Fibroblast of mammary gland (primary cell): ENCODE data around the gene PKN1.

Experiments
- DNase-seq: peaks from one replicate; pipeline ENCODE4 v3.0.0-alpha.2; 2010; ENCODE audit warnings: low read depth
- H3K4me3 ChIP-seq: 2 replicates; pipeline ENCODE4 v1.5.1; 2011; ENCODE audit warnings: low read depth, mild to moderate bottlenecking, low read length, moderate library complexity; ENCODE audit not compliant: control insufficient read depth
- CTCF ChIP-seq: conservative IDR thresholded peaks from 2 replicates; pipeline ENCODE4 v1.5.1; 2011; ENCODE audit warnings: low read depth, low read length, inconsistent platforms; ENCODE audit not compliant: control insufficient read depth, insufficient read depth

Gene PKN1

GRCh38 chr19:14433554-14434501 lies 722 bp downstream of the PKN1 start:
- H3K4me3 ChIP-seq: peak overlapping the region; percentile 67
- no peak for DNase-seq
- no peak for TF ChIP-seq CTCF

- H3K4me3 ChIP-seq: peak overlapping the region; percentile 67
- TF ChIP-seq CTCF: no peak
- peak; percentile 86 for DNase-seq
Measured at GRCh38 chr19:14434543-14435319, 1.6 kb downstream of the PKN1 start.

- peak overlapping the region; percentile 4 for H3K4me3 ChIP-seq
- no peak for TF ChIP-seq CTCF
- DNase-seq: no peak
Measured at GRCh38 chr19:14435320-14436050, 2.4 kb downstream of the PKN1 start.

DNA sequence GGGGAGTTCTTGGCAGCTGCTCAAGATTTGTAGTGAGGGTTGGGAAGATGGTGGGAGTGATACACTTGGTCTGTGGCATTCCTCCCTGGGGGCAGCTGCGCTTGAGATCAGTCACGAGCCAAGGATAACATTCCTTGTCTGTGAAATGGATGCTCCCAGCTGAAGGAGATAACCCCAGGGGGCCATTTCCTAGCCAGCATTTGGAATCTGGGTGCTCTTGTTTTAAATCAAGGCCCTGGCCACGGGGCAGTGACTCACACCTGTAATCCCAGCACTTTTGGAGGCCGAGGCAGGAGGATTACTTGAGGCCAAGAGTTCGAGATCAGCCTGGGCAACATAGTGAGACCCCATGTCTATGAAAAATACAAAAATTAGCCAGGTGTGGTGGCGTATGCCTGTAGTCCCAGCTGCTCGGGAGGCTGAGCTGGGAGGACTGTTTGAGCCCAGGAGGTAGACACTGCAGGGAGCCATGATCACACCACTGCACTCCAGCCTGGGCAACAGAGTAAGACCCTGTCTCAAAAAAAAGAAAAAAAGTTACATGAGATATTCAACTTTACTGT lies 4.6 kb downstream of the PKN1 start:
- no peak for DNase-seq
- H3K4me3 ChIP-seq: no peak overlapping the region
- TF ChIP-seq CTCF: no peak

DNA sequence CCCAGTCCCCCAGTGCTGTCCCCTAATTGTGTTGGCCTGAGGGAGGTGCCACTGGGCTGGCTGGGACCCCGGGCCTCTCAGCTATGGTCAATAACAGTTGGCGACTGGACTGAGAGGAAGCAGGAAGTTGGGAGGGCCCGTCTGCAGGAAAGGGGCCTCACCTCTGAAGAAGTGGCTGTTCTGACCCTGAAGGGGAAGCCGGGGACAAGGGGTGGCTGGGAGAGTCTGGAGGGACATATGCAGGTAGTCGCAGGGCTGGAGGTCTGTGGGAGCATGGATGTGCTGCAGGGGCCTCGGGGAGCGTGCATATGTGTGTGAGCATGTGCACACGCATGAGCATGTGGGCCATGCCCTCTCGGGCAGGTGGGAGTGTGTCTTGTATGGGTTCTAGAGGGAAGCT lies 5.9 kb downstream of the PKN1 start:
- no peak for DNase-seq
- no peak for TF ChIP-seq CTCF
- H3K4me3 ChIP-seq: no peak overlapping the region

DNA sequence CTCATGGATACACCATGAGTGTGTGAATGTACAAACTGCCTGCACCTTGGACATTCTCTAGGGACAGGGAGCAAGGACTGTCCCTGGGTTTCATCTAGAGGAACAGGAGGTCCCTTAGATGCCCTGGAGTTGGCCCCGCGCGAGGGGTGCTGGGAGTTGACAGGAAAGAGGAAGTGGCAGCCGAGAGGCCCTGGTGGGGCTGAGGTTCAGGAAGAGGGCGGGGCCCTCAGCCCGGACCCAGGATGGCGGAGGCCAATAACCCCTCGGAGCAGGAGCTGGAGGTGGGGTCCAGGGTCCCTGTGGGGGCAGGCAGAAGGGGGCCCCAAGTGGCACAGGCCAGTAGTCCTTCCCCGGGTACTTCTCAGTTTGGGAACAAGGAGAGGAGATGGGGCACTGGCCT lies 6.9 kb downstream of the PKN1 start:
- no peak for DNase-seq
- no peak overlapping the region for H3K4me3 ChIP-seq

More for the DNA sequence above, 6.9 kb downstream of the PKN1 start:
- no peak for TF ChIP-seq CTCF
